NCI-H2227 (cell line): ENCODE results near the gene BSND.
A peak's percentile ranks its signal among the peaks of the same experiment; 100 is the strongest.
"Not testable (repeated sequence)": the region's sequence is repeated elsewhere in the genome, so short reads cannot be mapped to it uniquely, and the experiment has no call there.

Experiments used
- DNase-seq: peaks from one replicate; lab custom pipeline; 2025; ENCODE audit not compliant: unreplicated experiment; lab: John Stamatoyannopoulos, UW

BSND gene

GRCh38 chr1:54998677-54999076, at the start of gene BSND:
BSND (plus strand) TSS chr1:54998933; CDS start chr1:54999187, 254 bp downstream.
- no peak for DNase-seq

GRCh38 chr1:54949053-54949452, 49.7 kb upstream of the BSND start:
- no peak for DNase-seq

GRCh38 chr1:54950006-54950368, 48.7 kb upstream of the BSND start:
- DNase-seq: no peak

- DNase-seq: peak; percentile 82
Observed at GRCh38 chr1:54950369-54951163, 48.2 kb upstream of the BSND start.

GRCh38 chr1:54951810-54952226, 46.9 kb upstream of the BSND start:
- DNase-seq: no peak

GRCh38 chr1:54952950-54953718, 45.6 kb upstream of the BSND start:
- DNase-seq: no peak

- DNase-seq: no peak
Observed at GRCh38 chr1:54953846-54954245, 44.9 kb upstream of the BSND start.

GRCh38 chr1:54955359-54955758, 43.4 kb upstream of the BSND start:
- DNase-seq: no peak

- no peak for DNase-seq
Observed at GRCh38 chr1:54956726-54957125, 42.0 kb upstream of the BSND start.

GRCh38 chr1:54959241-54959640, 39.5 kb upstream of the BSND start:
- no peak for DNase-seq

- no peak for DNase-seq
Observed at GRCh38 chr1:54962612-54963395, 35.9 kb upstream of the BSND start.

GRCh38 chr1:54963829-54964228, 34.9 kb upstream of the BSND start:
- DNase-seq: not testable (repeated sequence)

GRCh38 chr1:54965624-54966340, 33.0 kb upstream of the BSND start:
- DNase-seq: no peak

GRCh38 chr1:54967372-54967771, 31.4 kb upstream of the BSND start:
- DNase-seq: no peak

GRCh38 chr1:54968551-54968950, 30.2 kb upstream of the BSND start:
- DNase-seq: no peak

GRCh38 chr1:54969879-54970278, 28.9 kb upstream of the BSND start:
- DNase-seq: no peak

GRCh38 chr1:54970901-54971300, 27.8 kb upstream of the BSND start:
- no peak for DNase-seq

- no peak for DNase-seq
Observed at GRCh38 chr1:54971317-54971791, 27.4 kb upstream of the BSND start.

- no peak for DNase-seq
Observed at GRCh38 chr1:54972436-54972835, 26.3 kb upstream of the BSND start.

GRCh38 chr1:54973205-54973921, 25.4 kb upstream of the BSND start:
- DNase-seq: peak; percentile 54
